T-helper 17 cell (primary cell): ENCODE results near the gene ST6GALNAC2. TPM values are rescaled to one million over a fixed set of nuclear protein-coding genes. Genes with fewer than 3 reads are reported as not detected.
"Not testable (repeated sequence)": the region's sequence is repeated elsewhere in the genome, so short reads cannot be mapped to it uniquely, and the experiment has no call there.

Experiments used
- ATAC-seq: fragments of 150-1000 bp; cut with Tn5 transposase; 2 replicates; pipeline ENCODE4 v1.10.0; 2021; ENCODE audit warnings: mild to moderate bottlenecking, moderate library complexity
- DNase-seq, 3 donors: peaks; one replicate each; pipeline versions ENCODE4 v3.0.0 to v3.0.0-alpha.2; 2020 to 2021
- H3K9me3 ChIP-seq: one replicate; pipeline ENCODE4 v1.7.0; 2013; ENCODE audit warnings: low read length, mild to moderate bottlenecking; ENCODE audit not compliant: control insufficient read depth, poor library complexity, severe bottlenecking
- H3K27ac Mint-ChIP-seq: one replicate; pipeline ENCODE4 v1.8.0; 2022; ENCODE audit warnings: mild to moderate bottlenecking, moderate library complexity, mixed read lengths
- H3K27me3 Mint-ChIP-seq: one replicate; pipeline ENCODE4 v1.8.0; 2022; ENCODE audit warnings: mixed read lengths
- H3K36me3 Mint-ChIP-seq: one replicate; pipeline ENCODE4 v1.8.0; 2022; ENCODE audit warnings: low read depth, mixed read lengths
- H3K4me1 Mint-ChIP-seq: one replicate; pipeline ENCODE4 v1.8.0; 2022; ENCODE audit warnings: mild to moderate bottlenecking, mixed read lengths
- H3K4me3 Mint-ChIP-seq: one replicate; pipeline ENCODE4 v1.8.0; 2022; ENCODE audit warnings: mild to moderate bottlenecking, moderate library complexity, mixed read lengths
- total RNA-seq, 4 donors: library from RNA in 2 of 4; stranded (reverse) in 2 of 4; gene quantifications; one replicate each; pipeline ENCODE4 v1.2.3 and lab custom pipeline; 2022 to 2026

The ST6GALNAC2 gene
- total RNA-seq, 2 donors from 2014 or later = 0.68 to 2.2 TPM

DNA sequence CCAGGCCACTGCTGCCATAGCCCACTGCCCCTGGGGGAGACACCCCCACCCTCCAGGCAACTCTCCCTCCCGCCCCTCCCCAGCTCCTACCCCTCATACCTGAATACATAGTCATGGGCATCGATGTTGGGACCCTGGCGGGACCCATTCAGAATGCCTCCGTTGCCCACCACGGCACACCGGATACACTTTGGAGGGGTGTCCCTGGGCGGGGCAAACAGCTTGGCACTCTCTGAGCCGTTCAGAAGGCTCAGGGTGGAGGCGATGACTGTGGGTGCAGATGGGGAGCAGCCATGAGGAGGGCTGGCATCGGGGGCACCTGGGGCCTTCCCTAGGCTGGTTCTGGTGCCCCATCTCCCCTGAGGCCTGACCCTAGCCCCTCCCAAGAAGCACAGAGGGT is 12.6 kb downstream of the ST6GALNAC2 start:
- no peak for ATAC-seq
- H3K9me3 ChIP-seq = no peaks in the 10 kb centered on the region
- no peaks in the 10 kb centered on the region for H3K36me3 Mint-ChIP-seq
- H3K27ac Mint-ChIP-seq = peak overlapping the region; percentile 37
- no peak for DNase-seq
- H3K4me3 Mint-ChIP-seq = no peak overlapping the region
- H3K27me3 Mint-ChIP-seq = no peaks in the 10 kb centered on the region
- H3K4me1 Mint-ChIP-seq = peaks cover 11% of the 10 kb centered on the region

DNA sequence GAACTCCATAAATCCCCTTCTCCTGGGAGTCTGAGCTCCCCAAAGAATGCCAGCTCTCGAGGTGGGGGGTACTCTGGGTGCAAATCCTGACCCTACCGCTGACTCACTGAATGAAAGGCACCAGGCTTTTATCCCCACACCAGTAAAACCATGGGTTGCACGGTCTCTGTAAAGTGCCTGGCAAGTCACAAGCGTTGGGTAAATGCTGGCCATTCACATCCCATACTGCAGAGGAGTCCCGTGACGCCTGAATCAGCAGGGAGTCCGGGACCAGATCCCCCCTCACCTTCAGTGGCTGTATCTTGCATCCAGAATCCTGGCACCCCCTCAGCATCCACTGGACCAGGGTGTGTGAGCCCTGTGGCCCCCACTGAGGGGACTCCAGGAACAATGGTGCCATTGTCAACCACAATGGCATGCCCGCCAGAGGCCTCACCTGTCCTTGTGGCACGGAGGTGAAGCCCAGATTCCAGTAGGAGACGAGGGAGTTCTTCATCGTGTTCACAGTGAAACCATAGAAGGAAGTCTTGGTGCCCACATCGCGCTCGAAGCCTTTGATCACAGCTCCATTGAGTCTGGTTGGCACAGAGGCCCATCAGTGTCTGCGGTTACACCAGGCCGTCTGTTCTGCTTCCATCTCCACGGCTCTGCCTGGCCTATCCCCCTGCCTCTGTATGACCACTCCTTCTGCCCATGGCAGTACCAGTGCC is 13.3 kb downstream of the ST6GALNAC2 start:
- H3K4me1 Mint-ChIP-seq = peaks cover 17% of the 10 kb centered on the region

DNA sequence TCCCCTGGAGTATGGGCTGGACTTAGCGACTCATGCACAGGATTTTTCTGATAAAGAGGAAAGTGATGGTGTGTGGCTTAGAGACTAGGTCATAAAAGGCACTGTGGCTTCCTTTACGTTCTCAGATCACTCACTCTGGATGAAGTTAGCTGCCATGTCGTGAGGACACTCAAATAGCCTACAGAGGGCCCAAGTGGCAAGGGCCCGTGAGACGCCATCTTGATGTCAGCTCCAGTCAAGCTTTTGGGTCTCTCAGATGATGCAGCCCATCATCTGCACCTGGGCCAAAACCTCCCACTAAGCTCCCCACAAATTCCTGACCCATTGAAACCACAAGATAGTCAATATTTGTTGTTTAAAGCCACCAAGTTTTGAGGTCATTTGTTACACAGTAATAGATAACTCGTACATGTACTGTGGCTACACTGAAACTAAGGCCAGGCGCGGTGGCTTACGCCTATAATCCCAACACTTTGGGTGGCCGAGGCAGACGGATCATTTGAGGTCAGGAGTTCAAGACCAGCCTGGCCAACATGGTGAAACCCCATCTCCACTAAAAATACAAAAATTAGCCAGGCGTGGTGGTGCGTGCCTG is 14.7 kb downstream of the ST6GALNAC2 start:
- Mint-ChIP-seq H3K27ac (no peak overlapping the region), H3K36me3 (no peaks in the 10 kb centered on the region), H3K4me3 (no peak overlapping the region), H3K4me1 (peaks cover 23% of the 10 kb centered on the region), H3K27me3 (no peaks in the 10 kb centered on the region)
- H3K9me3 ChIP-seq = no peaks in the 10 kb centered on the region
- ATAC-seq = no peak
- no peak for DNase-seq

More for the DNA sequence above, 13.3 kb downstream of the ST6GALNAC2 start:
- no peaks in the 10 kb centered on the region for H3K27me3 Mint-ChIP-seq
- no peak overlapping the region for H3K27ac Mint-ChIP-seq
- DNase-seq (no peak), ATAC-seq (no peak)
- H3K36me3 Mint-ChIP-seq = no peaks in the 10 kb centered on the region
- H3K4me3 Mint-ChIP-seq = no peak overlapping the region
- no peaks in the 10 kb centered on the region for H3K9me3 ChIP-seq

GRCh38 chr17:76570457-76570856 is 15.2 kb downstream of the ST6GALNAC2 start:
- H3K9me3 ChIP-seq = no peaks in the 10 kb centered on the region
- Mint-ChIP-seq H3K27me3 (no peaks in the 10 kb centered on the region), H3K4me3 (no peak overlapping the region), H3K4me1 (peaks cover 28% of the 10 kb centered on the region), H3K27ac (no peak overlapping the region), H3K36me3 (peaks cover 2% of the 10 kb centered on the region)
- DNase-seq = no peak
- ATAC-seq = no peak

- DNase-seq = no peak
- no peaks in the 10 kb centered on the region for H3K27me3 Mint-ChIP-seq
- peaks cover 5% of the 10 kb centered on the region for H3K36me3 Mint-ChIP-seq
- no peak overlapping the region for H3K4me3 Mint-ChIP-seq
- no peak for ATAC-seq
- peak overlapping the region; percentile 8 for H3K27ac Mint-ChIP-seq
- no peaks in the 10 kb centered on the region for H3K9me3 ChIP-seq
- peaks cover 28% of the 10 kb centered on the region for H3K4me1 Mint-ChIP-seq
Observed at GRCh38 chr17:76569607-76570279, 15.9 kb downstream of the ST6GALNAC2 start.

DNA sequence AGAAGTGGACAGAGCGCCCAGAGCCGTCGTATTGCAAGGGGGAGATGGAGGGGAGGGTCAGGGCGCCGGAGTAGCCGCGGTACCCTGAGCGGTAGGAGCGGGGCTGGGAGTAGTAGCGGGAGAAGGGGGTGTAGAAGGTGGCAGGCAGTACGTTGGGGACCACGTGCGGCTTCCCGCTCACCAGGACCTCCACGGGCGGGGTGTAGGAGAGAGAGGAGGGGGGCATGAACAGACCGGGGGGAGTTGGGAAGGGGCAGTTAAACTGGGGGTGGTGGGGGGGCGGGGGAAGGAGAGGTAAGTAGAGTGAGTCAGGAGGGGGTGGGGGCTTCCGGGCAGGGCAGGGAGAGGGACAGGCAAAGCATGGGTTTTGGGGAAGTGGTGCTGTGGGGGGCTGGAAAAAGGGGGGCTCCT is 16.8 kb downstream of the ST6GALNAC2 start:
- Mint-ChIP-seq H3K36me3 (peaks cover 5% of the 10 kb centered on the region), H3K27me3 (no peaks in the 10 kb centered on the region), H3K4me3 (peak overlapping the region; percentile 19), H3K27ac (peak overlapping the region; percentile 78), H3K4me1 (peaks cover 26% of the 10 kb centered on the region)
- ATAC-seq = no peak
- no peak for DNase-seq
- no peaks in the 10 kb centered on the region for H3K9me3 ChIP-seq

- no peaks in the 10 kb centered on the region for H3K27me3 Mint-ChIP-seq
- no peak for DNase-seq
- H3K27ac Mint-ChIP-seq = peak overlapping the region; percentile 78
- peak overlapping the region; percentile 19 for H3K4me3 Mint-ChIP-seq
- peak; percentile 49 for ATAC-seq
- peaks cover 28% of the 10 kb centered on the region for H3K4me1 Mint-ChIP-seq
- H3K36me3 Mint-ChIP-seq = peaks cover 7% of the 10 kb centered on the region
- no peaks in the 10 kb centered on the region for H3K9me3 ChIP-seq
Observed at GRCh38 chr17:76567634-76568432, 17.8 kb downstream of the ST6GALNAC2 start.

DNA sequence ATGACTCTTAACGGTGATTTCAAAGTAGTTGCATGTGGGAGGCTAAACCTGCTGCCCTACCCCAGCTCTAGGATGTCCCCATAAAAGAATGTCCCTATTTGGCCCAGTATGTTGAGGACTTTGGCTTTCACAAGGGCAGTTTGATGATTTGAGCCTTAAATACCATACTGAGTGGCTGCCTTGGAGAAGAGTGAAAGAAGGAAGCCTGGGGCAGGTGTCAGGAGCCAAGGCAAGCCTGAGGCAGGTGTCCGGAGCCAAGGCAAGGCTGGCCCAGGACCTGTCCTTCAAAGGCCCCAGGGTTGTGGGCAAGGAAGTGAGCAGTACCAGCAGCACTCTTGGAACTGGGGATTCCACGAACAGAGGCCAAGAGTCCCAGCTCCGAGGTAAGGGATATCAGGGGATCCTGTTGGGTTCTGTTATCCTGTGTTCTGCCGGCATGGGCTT is 18.6 kb downstream of the ST6GALNAC2 start:
- Mint-ChIP-seq H3K36me3 (peaks cover 8% of the 10 kb centered on the region), H3K27me3 (no peaks in the 10 kb centered on the region), H3K4me1 (peaks cover 32% of the 10 kb centered on the region), H3K4me3 (no peak overlapping the region), H3K27ac (peak overlapping the region; percentile 78)
- H3K9me3 ChIP-seq = no peaks in the 10 kb centered on the region
- DNase-seq (no peak), ATAC-seq (no peak)

DNA sequence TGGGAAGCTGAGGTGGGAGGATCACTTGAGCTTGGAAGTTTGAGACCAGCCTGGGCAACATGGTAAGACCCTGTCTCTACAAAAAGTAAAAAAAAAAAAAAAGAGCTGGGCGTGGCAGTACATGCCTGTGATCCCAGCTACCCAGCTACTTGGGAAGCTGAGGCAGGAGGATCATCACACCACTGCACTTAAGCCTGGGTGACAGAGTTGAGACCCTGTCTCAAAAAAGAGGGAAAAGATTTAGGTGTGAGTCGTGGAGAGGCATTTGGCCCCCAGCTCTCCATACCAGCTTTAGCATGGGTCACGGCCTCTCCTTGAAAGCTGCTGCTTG is 19.1 kb downstream of the ST6GALNAC2 start:
- Mint-ChIP-seq H3K4me3 (no peak overlapping the region), H3K27me3 (no peaks in the 10 kb centered on the region), H3K36me3 (peaks cover 10% of the 10 kb centered on the region), H3K4me1 (peaks cover 36% of the 10 kb centered on the region), H3K27ac (peak overlapping the region; percentile 78)
- no peaks in the 10 kb centered on the region for H3K9me3 ChIP-seq
- no peak for ATAC-seq
- no peak for DNase-seq

GRCh38 chr17:76565728-76566612 is 19.7 kb downstream of the ST6GALNAC2 start:
- Mint-ChIP-seq H3K4me1 (peaks cover 42% of the 10 kb centered on the region), H3K27ac (peak overlapping the region; percentile 78), H3K4me3 (no peak overlapping the region), H3K27me3 (no peaks in the 10 kb centered on the region), H3K36me3 (peaks cover 10% of the 10 kb centered on the region)
- DNase-seq = no peak
- H3K9me3 ChIP-seq = no peaks in the 10 kb centered on the region
- no peak for ATAC-seq

GRCh38 chr17:76564991-76565727 is 20.5 kb downstream of the ST6GALNAC2 start:
- DNase-seq = not testable (repeated sequence)
- Mint-ChIP-seq H3K27ac (peak overlapping the region; percentile 78), H3K36me3 (peaks cover 10% of the 10 kb centered on the region)

DNA sequence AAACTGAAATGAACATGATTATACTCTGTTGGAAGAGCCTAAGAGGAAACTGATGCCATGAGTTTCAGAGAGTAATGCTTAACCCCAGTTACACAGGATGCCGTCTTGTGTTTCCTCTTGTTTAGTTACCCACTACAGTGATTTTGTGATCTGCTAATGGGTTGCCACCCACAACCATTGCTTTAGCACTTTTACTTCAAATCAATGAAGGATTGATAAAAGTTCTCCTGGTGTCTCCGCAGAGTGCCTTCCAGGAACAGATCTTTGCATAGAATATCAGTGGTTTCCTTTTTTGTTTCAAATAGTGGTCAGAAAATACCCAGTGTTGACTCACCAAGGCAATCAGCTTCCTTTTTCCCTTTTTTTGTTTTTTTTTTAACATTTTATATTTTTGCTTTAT is 22.3 kb downstream of the ST6GALNAC2 start:
- Mint-ChIP-seq H3K36me3 (peaks cover 10% of the 10 kb centered on the region), H3K27ac (peak overlapping the region; percentile 100), H3K4me1 (peaks cover 52% of the 10 kb centered on the region)
- not testable (repeated sequence) for H3K27me3 Mint-ChIP-seq, H3K9me3 ChIP-seq, DNase-seq, ATAC-seq, H3K4me3 Mint-ChIP-seq

More at GRCh38 chr17:76564991-76565727, 20.5 kb downstream of the ST6GALNAC2 start:
- peaks cover 47% of the 10 kb centered on the region for H3K4me1 Mint-ChIP-seq
- H3K27me3 Mint-ChIP-seq, H3K9me3 ChIP-seq, H3K4me3 Mint-ChIP-seq: not testable (repeated sequence)
- ATAC-seq = peak; percentile 52
